ENCODE results near the gene GAS7. TPM values are rescaled to one million over a fixed set of nuclear protein-coding genes. Genes with fewer than 3 reads are reported as not detected.

Gene GAS7
- total and polyA plus RNA-seq, 4 donors = 9.0 to 112 (median 46.1) TPM

GRCh38 chr17:10193632-10194031 is 4.8 kb downstream of the GAS7 start:
- peaks cover 0 to 2% (median 0%) of the 10 kb centered on the region in 3 donors for H3K27me3 ChIP-seq (ENCODE audit: control insufficient read depth in 3 of 3, insufficient read depth in 3 of 3, low read length in 2 of 3)
- WGBS, 2 donors = 96 to 98% methylated on average over 2 of the region's 2 CpGs
- peaks cover 0 to 9% (median 2%) of the 10 kb centered on the region in 5 donors for H3K4me1 ChIP-seq (ENCODE audit: control insufficient read depth in 5 of 5, insufficient read depth in 5 of 5, low read length in 5 of 5)
- peaks cover 0 to 6% (median 0%) of the 10 kb centered on the region in 4 donors for H3K36me3 ChIP-seq (ENCODE audit: control insufficient read depth in 4 of 4, insufficient read depth in 4 of 4, low read length in 4 of 4)
- ATAC-seq (ENCODE audit: insufficient read depth, low FRiP score) (no peak), DNase-seq (no peak)
- H3K9ac ChIP-seq (ENCODE audit: insufficient read depth in 1 of 2, low read length in 2 of 2) = no peak overlapping the region
- peaks cover 0 to 25% (median 6%) of the 10 kb centered on the region in 4 donors for H3K9me3 ChIP-seq (ENCODE audit: control insufficient read depth in 4 of 4, insufficient read depth in 3 of 4, low read length in 3 of 4)
- no peak for TF ChIP-seq CTCF (IDR thresholded peaks at IDR 0.05; ENCODE audit: control extremely low read depth, extremely low read depth)
- H3K27ac ChIP-seq (ENCODE audit: low read depth in 1 of 2, low read length in 1 of 2) = no peak overlapping the region
- H3K4me3 ChIP-seq = no peak overlapping the region

GRCh38 chr17:10192972-10193371 is 5.4 kb downstream of the GAS7 start:
- WGBS, 2 donors = 77 to 85% methylated on average over 2 of the region's 2 CpGs
- ATAC-seq (ENCODE audit: insufficient read depth, low FRiP score) = no peak
- peaks cover 0 to 24% (median 6%) of the 10 kb centered on the region in 4 donors for H3K9me3 ChIP-seq (ENCODE audit: control insufficient read depth in 4 of 4, insufficient read depth in 3 of 4, low read length in 3 of 4)
- no peak overlapping the region for H3K9ac ChIP-seq (ENCODE audit: insufficient read depth in 1 of 2, low read length in 2 of 2)
- DNase-seq = no peak
- TF ChIP-seq CTCF (IDR thresholded peaks at IDR 0.05; ENCODE audit: control extremely low read depth, extremely low read depth) = no peak
- peaks cover 0 to 6% (median 0%) of the 10 kb centered on the region in 4 donors for H3K36me3 ChIP-seq (ENCODE audit: control insufficient read depth in 4 of 4, insufficient read depth in 4 of 4, low read length in 4 of 4)
- H3K4me1 ChIP-seq (ENCODE audit: control insufficient read depth in 5 of 5, insufficient read depth in 5 of 5, low read length in 5 of 5) = peaks cover 0 to 9% (median 2%) of the 10 kb centered on the region in 5 donors
- no peak overlapping the region for H3K4me3 ChIP-seq
- H3K27me3 ChIP-seq (ENCODE audit: control insufficient read depth in 3 of 3, insufficient read depth in 3 of 3, low read length in 2 of 3) = peaks cover 0 to 2% (median 0%) of the 10 kb centered on the region in 3 donors
- H3K27ac ChIP-seq (ENCODE audit: low read depth in 1 of 2, low read length in 1 of 2) = no peak overlapping the region

GRCh38 chr17:10192461-10192860 is 5.9 kb downstream of the GAS7 start:
- ATAC-seq (ENCODE audit: insufficient read depth, low FRiP score) = no peak
- TF ChIP-seq CTCF (IDR thresholded peaks at IDR 0.05; ENCODE audit: control extremely low read depth, extremely low read depth) = no peak

GRCh38 chr17:10187456-10187855 is 10.9 kb downstream of the GAS7 start:
- Histone ChIP-seq H3K36me3 (ENCODE audit: control insufficient read depth in 4 of 4, insufficient read depth in 4 of 4, low read length in 4 of 4) (no peaks in the 10 kb centered on the region), H3K9ac (ENCODE audit: insufficient read depth in 1 of 2, low read length in 2 of 2) (no peak overlapping the region), H3K27ac (ENCODE audit: low read depth in 1 of 2, low read length in 1 of 2) (no peak overlapping the region), H3K27me3 (ENCODE audit: control insufficient read depth in 3 of 3, insufficient read depth in 3 of 3, low read length in 2 of 3) (no peaks in the 10 kb centered on the region), H3K9me3 (ENCODE audit: control insufficient read depth in 4 of 4, insufficient read depth in 3 of 4, low read length in 3 of 4) (peaks cover 0 to 7% (median 0%) of the 10 kb centered on the region in 4 donors), H3K4me3 (no peak overlapping the region), H3K4me1 (ENCODE audit: control insufficient read depth in 5 of 5, insufficient read depth in 5 of 5, low read length in 5 of 5) (peaks cover 0 to 4% (median 0%) of the 10 kb centered on the region in 5 donors)
- DNase-seq (no peak), ATAC-seq (ENCODE audit: insufficient read depth, low FRiP score) (no peak)
- 72 to 92% methylated on average over 5 of the region's 5 CpGs for WGBS, 2 donors
- no peak for TF ChIP-seq CTCF (IDR thresholded peaks at IDR 0.05; ENCODE audit: control extremely low read depth, extremely low read depth)

More at GRCh38 chr17:10192461-10192860, 5.9 kb downstream of the GAS7 start:
- H3K9ac ChIP-seq (ENCODE audit: insufficient read depth in 1 of 2, low read length in 2 of 2) = no peak overlapping the region
- H3K27me3 ChIP-seq (ENCODE audit: control insufficient read depth in 3 of 3, insufficient read depth in 3 of 3, low read length in 2 of 3) = peaks cover 0 to 2% (median 0%) of the 10 kb centered on the region in 3 donors
- peaks cover 0 to 6% (median 0%) of the 10 kb centered on the region in 4 donors for H3K36me3 ChIP-seq (ENCODE audit: control insufficient read depth in 4 of 4, insufficient read depth in 4 of 4, low read length in 4 of 4)
- H3K9me3 ChIP-seq (ENCODE audit: control insufficient read depth in 4 of 4, insufficient read depth in 3 of 4, low read length in 3 of 4) = peaks cover 0 to 22% (median 6%) of the 10 kb centered on the region in 4 donors
- 84 to 91% methylated on average over 5 of the region's 5 CpGs for WGBS, 2 donors
- peaks cover 0 to 9% (median 2%) of the 10 kb centered on the region in 5 donors for H3K4me1 ChIP-seq (ENCODE audit: control insufficient read depth in 5 of 5, insufficient read depth in 5 of 5, low read length in 5 of 5)
- DNase-seq = no peak
- H3K4me3 ChIP-seq = no peak overlapping the region
- H3K27ac ChIP-seq (ENCODE audit: low read depth in 1 of 2, low read length in 1 of 2) = no peak overlapping the region
